ENCODE results near the gene MEI1.
"Not testable (repeated sequence)": the region's sequence is repeated elsewhere in the genome, so short reads cannot be mapped to it uniquely, and the experiment has no call there.

MEI1 gene

GRCh38 chr22:41830174-41830573, 130.9 kb downstream of the MEI1 start:
- no peak overlapping the region for H3K4me3 ChIP-seq (ENCODE audit: low read length)
- DNase-seq (ENCODE audit: low read depth, low spot score), result no peak

DNA sequence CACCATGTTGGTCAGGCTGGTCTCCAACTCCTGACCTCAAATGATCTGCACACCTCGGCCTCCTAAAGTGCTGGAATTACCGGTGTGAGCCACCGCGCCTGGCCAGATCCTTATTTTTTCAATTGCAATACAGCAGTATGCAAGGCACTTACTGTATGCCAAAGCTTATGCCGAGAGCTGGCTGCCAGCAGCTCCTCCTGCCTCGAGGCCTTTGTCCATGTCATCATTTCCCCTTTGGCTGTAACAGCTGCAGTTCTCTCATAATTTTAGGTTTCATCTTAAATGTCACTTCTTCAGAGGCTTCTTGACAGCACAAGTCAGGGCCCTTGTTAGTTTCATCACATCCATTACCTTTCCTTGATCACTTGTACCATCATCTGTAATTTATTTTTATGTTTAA, 132.1 kb downstream of the MEI1 start:
- H3K4me3 ChIP-seq (ENCODE audit: low read length), result no peak overlapping the region

DNA sequence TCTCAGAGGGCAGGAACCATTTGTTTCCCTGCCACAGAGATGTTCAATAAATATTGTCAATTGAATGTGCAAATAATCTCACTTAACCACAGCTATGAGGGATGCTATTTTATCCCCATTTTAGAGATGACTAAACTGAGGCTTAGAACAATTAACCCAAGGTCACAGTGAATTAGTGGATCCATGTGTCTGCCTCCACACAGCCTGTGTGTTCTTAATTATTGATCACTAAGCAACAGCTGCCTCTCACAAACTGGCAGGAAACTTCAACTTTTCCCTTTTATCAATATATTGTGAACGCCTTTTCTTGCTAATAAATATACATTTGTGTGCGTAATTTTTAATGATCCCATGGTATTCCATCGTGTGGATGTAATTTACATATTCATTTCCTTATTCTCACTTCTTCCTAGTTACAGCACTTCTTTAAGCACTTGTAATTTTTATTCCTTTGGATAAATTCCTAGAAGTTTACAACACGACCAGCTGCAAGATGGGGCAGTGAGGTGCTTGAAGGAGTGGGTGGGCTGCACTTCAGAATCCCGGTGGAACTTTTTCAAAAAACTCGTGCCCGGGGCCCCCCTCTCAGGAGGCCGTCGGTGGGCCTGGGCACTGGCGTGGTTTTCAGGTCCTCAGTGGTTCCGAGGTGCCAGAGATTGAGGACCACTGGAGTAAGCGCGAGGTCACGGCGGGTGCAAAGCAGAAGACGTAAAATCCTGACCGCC, 132.7 kb downstream of the MEI1 start:
- DNase-seq (ENCODE audit: low read depth, low spot score), result no peak
- peak overlapping the region; percentile 81 for H3K4me3 ChIP-seq (ENCODE audit: low read length)

More for the DNA sequence above, 132.1 kb downstream of the MEI1 start:
- DNase-seq (ENCODE audit: low read depth, low spot score), result no peak

GRCh38 chr22:41832553-41833368, 133.5 kb downstream of the MEI1 start, which contains the start of gene SREBF2:
Gene SREBF2, plus strand, starts transcription at chr22:41833105. Its CDS starts 166 bp downstream, at chr22:41833271.
- peak within 1 kb of the TSS; percentile 81 for H3K4me3 ChIP-seq (ENCODE audit: low read length)
- peak; percentile 96 for DNase-seq (ENCODE audit: low read depth, low spot score)

GRCh38 chr22:41833369-41834004, 134.2 kb downstream of the MEI1 start:
- no peak for DNase-seq (ENCODE audit: low read depth, low spot score)
- peak overlapping the region; percentile 81 for H3K4me3 ChIP-seq (ENCODE audit: low read length)

DNA sequence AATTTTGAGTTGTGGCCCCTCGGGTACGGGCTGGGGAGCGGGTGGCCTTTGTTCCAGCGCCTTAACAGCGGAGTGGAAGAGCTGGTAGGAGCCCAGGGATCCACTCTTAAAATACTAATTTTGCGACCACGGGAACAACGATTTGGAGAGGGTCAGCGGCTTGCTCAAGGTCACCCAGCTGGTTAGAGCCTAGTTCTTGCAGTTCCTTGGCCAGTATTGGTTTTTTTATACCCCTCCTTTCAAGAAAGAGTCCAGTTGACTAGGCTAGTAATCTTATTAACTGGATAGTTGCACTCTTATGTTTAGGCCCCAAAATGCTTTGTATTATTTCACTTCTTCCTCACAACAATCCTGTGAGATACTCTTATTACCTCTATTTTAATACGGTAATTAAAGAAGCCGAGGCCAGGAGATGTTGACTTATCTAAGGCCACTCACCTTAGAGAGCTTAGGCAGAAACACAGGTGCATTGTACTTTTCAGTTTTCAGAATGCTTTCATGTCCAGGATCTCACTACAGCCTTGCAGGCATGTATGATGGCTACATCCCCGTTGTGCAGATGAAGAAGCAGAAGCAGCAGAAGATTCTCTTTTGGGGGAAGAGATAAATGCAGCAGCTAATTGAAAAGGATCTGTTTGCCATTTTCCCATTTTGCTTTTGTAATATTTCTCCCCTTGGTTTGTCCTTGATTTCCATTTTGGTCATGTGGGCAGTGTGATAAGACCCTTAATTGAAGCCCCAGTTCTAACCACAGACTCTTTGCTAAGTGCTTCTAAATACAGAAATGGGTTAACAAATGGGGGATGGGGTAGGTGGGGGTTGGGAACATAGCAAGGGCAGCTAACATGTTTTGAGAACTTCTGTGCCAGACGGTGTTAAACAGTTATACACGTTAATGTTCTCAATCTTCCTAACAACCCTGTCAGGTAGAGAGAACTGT, 135.0 kb downstream of the MEI1 start:
- DNase-seq (ENCODE audit: low read depth, low spot score), result no peak
- peak overlapping the region; percentile 81 for H3K4me3 ChIP-seq (ENCODE audit: low read length)

GRCh38 chr22:41835462-41835861, 136.2 kb downstream of the MEI1 start:
- not testable (repeated sequence) for DNase-seq (ENCODE audit: low read depth, low spot score); H3K4me3 ChIP-seq (ENCODE audit: low read length)

DNA sequence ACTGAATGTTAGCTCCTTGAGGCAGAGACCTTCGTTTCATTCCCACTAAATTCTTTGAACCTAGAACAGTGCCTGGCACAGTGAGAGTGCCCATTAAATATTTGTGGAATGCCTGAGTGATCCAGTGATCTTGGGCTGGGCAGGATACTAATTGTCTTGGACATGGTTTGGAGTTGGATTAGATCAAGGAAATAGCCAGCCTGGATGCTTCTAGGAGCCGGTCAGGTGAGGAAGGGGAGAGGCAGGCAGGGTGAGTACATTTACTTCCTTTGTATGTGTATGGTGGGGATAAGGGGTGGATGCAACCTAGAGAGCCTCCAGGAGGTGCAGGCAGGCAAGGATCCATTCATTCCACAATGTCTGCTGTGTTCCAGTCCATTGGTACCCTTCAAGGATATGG, 137.2 kb downstream of the MEI1 start:
- no peak overlapping the region for H3K4me3 ChIP-seq (ENCODE audit: low read length)
- DNase-seq (ENCODE audit: low read depth, low spot score), result no peak

- no peak overlapping the region for H3K4me3 ChIP-seq (ENCODE audit: low read length)
- DNase-seq (ENCODE audit: low read depth, low spot score), result no peak
These were observed 139.7 kb downstream of the MEI1 start for GRCh38 chr22:41838842-41839618.

- no peak overlapping the region for H3K4me3 ChIP-seq (ENCODE audit: low read length)
These were observed 140.9 kb downstream of the MEI1 start for GRCh38 chr22:41840216-41840615.

DNA sequence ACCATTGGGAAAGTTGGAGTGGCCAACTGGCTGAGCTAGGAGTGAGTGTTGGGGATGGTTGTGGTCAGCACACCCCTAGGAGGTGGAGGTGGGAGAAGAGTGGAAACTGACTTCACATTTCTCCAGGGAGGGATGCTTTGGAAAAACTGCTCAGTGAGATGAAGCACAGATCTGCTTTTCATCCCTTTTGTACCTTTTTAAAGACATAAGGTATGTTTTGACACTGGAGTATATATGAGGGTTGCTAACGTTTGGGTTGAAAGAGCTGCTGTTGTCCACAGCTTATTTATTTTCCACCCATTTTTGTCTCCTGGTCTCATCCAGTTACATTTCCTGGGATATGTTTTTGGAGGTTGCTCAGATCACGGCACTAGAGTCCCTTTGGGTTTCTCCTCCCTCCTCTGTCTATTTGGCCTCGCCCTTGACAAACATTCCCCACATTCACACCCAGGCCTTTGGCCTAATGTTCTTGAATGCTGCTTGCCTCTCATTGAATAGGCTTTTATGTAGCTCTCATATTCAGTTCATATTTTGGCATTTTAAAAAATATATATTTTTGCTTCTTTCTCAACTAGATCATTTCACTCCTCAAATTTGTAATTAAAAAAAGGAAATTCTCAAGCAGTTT, 141.9 kb downstream of the MEI1 start:
- H3K4me3 ChIP-seq (ENCODE audit: low read length), result no peak overlapping the region
- no peak for DNase-seq (ENCODE audit: low read depth, low spot score)

More at GRCh38 chr22:41840216-41840615, 140.9 kb downstream of the MEI1 start:
- no peak for DNase-seq (ENCODE audit: low read depth, low spot score)

GRCh38 chr22:41842996-41843970, 144.0 kb downstream of the MEI1 start:
- H3K4me3 ChIP-seq (ENCODE audit: low read length), result no peak overlapping the region
- DNase-seq (ENCODE audit: low read depth, low spot score), result no peak

DNA sequence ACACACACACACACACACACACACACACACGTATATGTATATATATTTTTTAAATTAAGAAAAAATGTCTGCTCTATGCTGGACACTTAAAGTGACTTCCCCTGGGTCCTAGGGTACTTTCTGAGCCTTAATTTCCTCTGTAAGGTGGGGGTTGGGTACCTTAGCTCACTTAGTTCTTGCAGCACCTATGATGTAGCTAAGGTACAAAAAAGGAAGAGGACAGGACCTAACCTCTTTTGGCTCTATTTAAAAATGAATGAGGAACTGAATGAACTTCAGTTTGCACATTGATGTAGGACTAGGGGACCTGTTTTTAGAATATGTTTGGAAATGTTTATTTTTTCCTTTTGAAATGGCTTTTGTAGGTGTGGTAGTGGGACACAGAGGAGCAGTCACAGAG, 144.7 kb downstream of the MEI1 start:
- no peak for DNase-seq (ENCODE audit: low read depth, low spot score)
- no peak overlapping the region for H3K4me3 ChIP-seq (ENCODE audit: low read length)

GRCh38 chr22:41844513-41844912, 145.2 kb downstream of the MEI1 start:
- no peak overlapping the region for H3K4me3 ChIP-seq (ENCODE audit: low read length)
- DNase-seq (ENCODE audit: low read depth, low spot score), result no peak

DNA sequence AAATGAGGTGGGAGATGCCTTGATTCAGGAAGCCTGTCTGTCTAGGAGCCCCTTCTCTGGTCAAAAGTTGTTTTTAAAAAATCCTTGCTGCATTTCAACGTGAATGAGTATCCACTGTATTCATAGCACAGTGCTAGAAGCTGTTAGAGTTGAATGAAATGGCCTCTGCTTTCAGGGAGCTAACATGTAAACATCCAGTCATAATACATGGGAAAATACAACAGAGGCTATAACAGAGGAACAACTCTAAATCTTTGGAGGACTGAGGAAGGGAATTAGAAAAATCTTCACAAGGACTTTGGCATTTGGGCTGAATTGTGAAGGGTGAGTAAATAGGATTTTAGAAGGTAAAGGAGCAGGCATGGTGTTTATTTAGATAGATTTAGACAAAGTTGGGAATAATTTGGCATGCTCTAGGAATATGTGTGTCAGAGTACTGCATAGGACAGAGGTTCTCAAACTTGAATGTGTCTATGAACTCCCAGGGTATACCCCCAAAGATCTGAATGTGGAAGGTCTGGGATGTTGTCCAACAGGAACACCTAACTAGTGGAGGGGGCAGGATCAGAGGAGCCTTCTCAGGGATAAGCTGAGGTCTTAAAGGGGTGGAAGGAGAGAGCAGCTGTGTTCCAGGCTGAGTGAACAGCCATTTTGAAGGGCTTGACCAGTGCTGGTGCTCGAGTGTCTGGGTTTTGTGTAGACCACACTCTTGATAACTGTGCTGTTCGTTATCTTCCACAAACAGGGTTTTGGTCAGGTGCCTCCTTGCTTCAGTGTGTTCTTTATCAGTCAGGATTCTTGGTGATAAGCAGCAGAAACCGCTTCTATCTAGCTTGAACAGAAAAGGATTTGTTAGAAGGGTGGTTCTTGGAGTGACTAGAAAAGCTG, 146.3 kb downstream of the MEI1 start:
- no peak for DNase-seq (ENCODE audit: low read depth, low spot score)
- no peak overlapping the region for H3K4me3 ChIP-seq (ENCODE audit: low read length)

Measured in Jurkat, Clone E6-1 (cell line).